Measurements from ENCODE around the gene FLII.
"Not testable (repeated sequence)": the region's sequence is repeated elsewhere in the genome, so short reads cannot be mapped to it uniquely, and the experiment has no call there.

Gene FLII

GRCh38 chr17:18217412-18218015 is 41.0 kb downstream of the FLII start:
- no peak for DNase-seq

- not testable (repeated sequence) for DNase-seq
Measured at GRCh38 chr17:18216906-18217305, 41.6 kb downstream of the FLII start.

GRCh38 chr17:18213666-18214270 is 44.8 kb downstream of the FLII start:
- DNase-seq, result no peak

GRCh38 chr17:18208092-18208491 is 50.4 kb downstream of the FLII start:
- no peak for DNase-seq

GRCh38 chr17:18206962-18207361 is 51.6 kb downstream of the FLII start:
- DNase-seq, result no peak

GRCh38 chr17:18205861-18206260 is 52.7 kb downstream of the FLII start:
- no peak for DNase-seq

- DNase-seq, result no peak
Measured at GRCh38 chr17:18203308-18203707, 55.2 kb downstream of the FLII start.

- DNase-seq, result no peak
Measured at GRCh38 chr17:18201108-18201507, 57.4 kb downstream of the FLII start.

- DNase-seq, result no peak
Measured at GRCh38 chr17:18198530-18198929, 60.0 kb downstream of the FLII start.

GRCh38 chr17:18197535-18198194 is 60.9 kb downstream of the FLII start:
- no peak for DNase-seq

- DNase-seq, result no peak
Measured at GRCh38 chr17:18195246-18195645, 63.3 kb downstream of the FLII start.
